HCT116 (cell line): Measurements from ENCODE around the gene SHISAL1. TPM values are rescaled to one million over a fixed set of nuclear protein-coding genes. Genes with fewer than 3 reads are reported as not detected.

ENCODE experiments used
- ATAC-seq: fragments of 200-7000 bp; cut with Tn5 transposase; 2 replicates; pipeline ENCODE4 v1.9.1; 2020; ENCODE audit warnings: mild to moderate bottlenecking, moderate library complexity
- BruUV-seq: library from RNA; stranded (reverse); fragments of 400-500 nt; replicated peaks from 2 replicates; lab custom pipeline; 2021; lab: Mats Ljungman, UMichigan
- CTCF ChIA-PET: fragments of 300-600 bp; sonication (Branson Sonifier 250); formaldehyde crosslinking; loops from one replicate; lab custom pipeline; 2021; ENCODE audit warnings: antibody characterized with exemption; lab: Charles Lee
- POLR2A ChIA-PET: fragments of 300-600, 350-600 bp; sonication (Branson Sonifier 250); formaldehyde crosslinking; loops from one replicate; lab custom pipeline; 2021; ENCODE audit warnings: antibody characterized with exemption; lab: Charles Lee
- RAD21 ChIA-PET, 2 experiments: fragments of 300-600 bp; sonication (Branson Sonifier 250); formaldehyde crosslinking; loops; one replicate each; lab custom pipeline; 2023; ENCODE audit warnings: low total read pairs in 2 of 2; ENCODE audit not compliant: uncharacterized antibody in 2 of 2, unreplicated experiment in 2 of 2, low non-redundant PET in 1 of 2; lab: Charles Lee
- DNase-seq: peaks from one replicate; pipeline ENCODE4 v3.0.0-alpha.2; 2010; ENCODE audit warnings: low read depth, low spot score
- H2AFZ ChIP-seq: fragments of 200-600 bp; shearing (Covaris generic), sonication (generic); 2 replicates; pipeline ENCODE4 v1.6.1; 2017; ENCODE audit warnings: low read depth, mixed run types, mixed read lengths, antibody characterized with exemption, low read length; ENCODE audit not compliant: poor library complexity, severe bottlenecking
- H3K27ac ChIP-seq: 2 replicates; pipeline ENCODE4 v1.5.1; 2012; ENCODE audit warnings: low read depth, low read length
- H3K27me3 ChIP-seq: fragments of 200-600 bp; sonication (generic); 2 replicates; pipeline ENCODE4 v1.6.1; 2016; ENCODE audit warnings: mixed run types, low read length, mixed read lengths; ENCODE audit not compliant: insufficient read depth
- H3K36me3 ChIP-seq, 2 experiments: fragments of 200-500 bp in 1 of 2; fragments of 200-600 bp in 1 of 2; sonication (Bioruptor generic) in 1 of 2; sonication (generic) in 1 of 2; 2 replicates each; pipeline versions ENCODE4 v1.5.1 to v1.6.1; 2014 to 2016; ENCODE audit warnings: low read length in 2 of 2, inconsistent platforms in 1 of 2, mixed read lengths in 1 of 2, mixed run types in 1 of 2; ENCODE audit not compliant: insufficient read depth in 2 of 2, control insufficient read depth in 1 of 2
- H3K4me1 ChIP-seq, 2 experiments: fragments of 200-600 bp in 1 of 2; sonication (generic) in 1 of 2; 2 replicates each; pipeline versions ENCODE4 v1.5.1 to v1.6.1; 2012 to 2017; ENCODE audit warnings: low read length in 2 of 2, inconsistent platforms in 1 of 2, mild to moderate bottlenecking in 1 of 2, mixed read lengths in 1 of 2, mixed run types in 1 of 2, moderate library complexity in 1 of 2; ENCODE audit not compliant: insufficient read depth in 2 of 2, control insufficient read depth in 1 of 2
- H3K4me2 ChIP-seq: fragments of 200-600 bp; sonication (generic); 2 replicates; pipeline ENCODE4 v1.6.1; 2017; ENCODE audit warnings: mixed run types, low read length, mixed read lengths
- H3K4me3 ChIP-seq, 2 experiments: fragments of 200-600 bp in 1 of 2; sonication (generic) in 1 of 2; replicated peaks in 1 of 2; 2 replicates each; pipeline ENCODE4 v1.5.1; 2011 to 2016; ENCODE audit warnings: low read length in 2 of 2, control low read depth in 1 of 2, low read depth in 1 of 2, mild to moderate bottlenecking in 1 of 2, mixed read lengths in 1 of 2, mixed run types in 1 of 2
- H3K79me2 ChIP-seq: fragments of 200-600 bp; sonication (generic); 2 replicates; pipeline ENCODE4 v1.6.1; 2017; ENCODE audit warnings: mild to moderate bottlenecking, mixed run types, low read length, moderate library complexity, mixed read lengths; ENCODE audit not compliant: insufficient read depth
- H3K9ac ChIP-seq: fragments of 200-600 bp; sonication (generic); 2 replicates; pipeline ENCODE4 v1.6.1; 2016; ENCODE audit warnings: low read length, mixed read lengths
- H3K9me2 ChIP-seq: fragments of 200-600 bp; sonication (generic), shearing (Covaris generic); 2 replicates; pipeline ENCODE4 v1.6.1; 2017; ENCODE audit warnings: mixed run types, mild to moderate bottlenecking, moderate library complexity; ENCODE audit not compliant: insufficient read depth
- H3K9me3 ChIP-seq, 2 experiments: fragments of 200-500 bp in 1 of 2; fragments of 200-600 bp in 1 of 2; sonication (Bioruptor generic) in 1 of 2; sonication (generic) in 1 of 2; 2 replicates each; pipeline ENCODE4 v1.6.1; 2014 to 2017; ENCODE audit warnings: low read length in 2 of 2, mixed read lengths in 2 of 2, inconsistent platforms in 1 of 2, low read depth in 1 of 2, mild to moderate bottlenecking in 1 of 2, mixed run types in 1 of 2, moderate library complexity in 1 of 2; ENCODE audit not compliant: control insufficient read depth in 1 of 2, insufficient read depth in 1 of 2
- H4K20me1 ChIP-seq: fragments of 200-600 bp; sonication (generic), shearing (Covaris generic); 2 replicates; pipeline ENCODE4 v1.6.1; 2017; ENCODE audit warnings: mixed run types, mild to moderate bottlenecking, moderate library complexity; ENCODE audit not compliant: insufficient read depth
- FOSL1 ChIP-seq: IDR thresholded peaks from 2 replicates; pipeline ENCODE4 v1.6.1; 2012; ENCODE audit warnings: low read depth
- POLR2AphosphoS5 ChIP-seq: IDR thresholded peaks from 2 replicates; pipeline ENCODE4 v1.6.1; 2011; ENCODE audit warnings: mild to moderate bottlenecking, low read depth, low read length, moderate library complexity
- SIN3A ChIP-seq: IDR thresholded peaks from 2 replicates; pipeline ENCODE4 v1.6.1; 2012; ENCODE audit warnings: low read depth
- SRF ChIP-seq: IDR thresholded peaks from 2 replicates; pipeline ENCODE4 v1.6.1; 2012; ENCODE audit warnings: low read depth
- TCF7L2 ChIP-seq: IDR thresholded peaks from 2 replicates; pipeline ENCODE4 v1.7.0; 2011; ENCODE audit warnings: borderline replicate concordance, inconsistent platforms; ENCODE audit not compliant: insufficient read depth, insufficient read length; ENCODE audit errors: extremely low read depth
- YY1 ChIP-seq: IDR thresholded peaks from 2 replicates; pipeline ENCODE4 v1.6.1; 2011; ENCODE audit warnings: low read length, low read depth, moderate library complexity, mild to moderate bottlenecking; ENCODE audit not compliant: insufficient replicate concordance; ENCODE audit errors: extremely low read depth
- intact Hi-C: fragments of 100-400 bp; cut with micrococcal nuclease; formaldehyde crosslinking; loops from 2 replicates; pipeline ENCODE4 v1.10.0; 2022
- total RNA-seq: library from RNA; stranded (reverse); gene quantifications from one replicate; pipeline ENCODE4 v1.2.1, GENCODE V29; 2021; ENCODE audit not compliant: unreplicated experiment
- TF ChIP-seq, protein P1 (sequence below): IDR thresholded peaks from 2 replicates; pipeline ENCODE4 v1.6.1; 2011; ENCODE audit warnings: mild to moderate bottlenecking, low read length, moderate library complexity; ENCODE audit not compliant: insufficient replicate concordance; ENCODE audit errors: extremely low read depth

SHISAL1 gene
- total RNA-seq, 1 experiment from 2014 or later = not detected

DNA sequence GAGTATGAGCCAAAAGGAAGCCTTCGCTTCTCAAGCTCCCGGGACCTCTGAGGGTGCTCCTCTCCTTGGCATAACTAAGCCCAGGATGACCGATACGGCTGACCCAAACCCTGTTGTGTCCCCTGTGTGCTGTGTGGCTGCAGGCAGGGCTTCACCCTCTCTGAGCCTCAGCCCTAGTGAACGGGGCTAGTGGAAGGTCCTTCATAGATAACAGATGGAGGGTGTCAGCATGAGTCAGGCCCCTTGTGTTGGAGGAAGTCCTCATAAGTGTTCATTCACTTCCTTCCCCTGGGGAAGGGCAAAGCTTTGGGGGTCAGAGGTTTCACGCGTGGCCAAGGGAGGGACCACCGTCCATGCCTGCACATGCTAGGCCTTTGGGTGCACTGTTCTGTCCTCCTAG lies 21.5 kb downstream of the SHISAL1 start:
- TF ChIP-seq TCF7L2 (no peak), POLR2AphosphoS5 (no peak), SIN3A (no peak), YY1 (no peak), FOSL1 (no peak), SRF (no peak)
- TF ChIP-seq, protein P1, sequence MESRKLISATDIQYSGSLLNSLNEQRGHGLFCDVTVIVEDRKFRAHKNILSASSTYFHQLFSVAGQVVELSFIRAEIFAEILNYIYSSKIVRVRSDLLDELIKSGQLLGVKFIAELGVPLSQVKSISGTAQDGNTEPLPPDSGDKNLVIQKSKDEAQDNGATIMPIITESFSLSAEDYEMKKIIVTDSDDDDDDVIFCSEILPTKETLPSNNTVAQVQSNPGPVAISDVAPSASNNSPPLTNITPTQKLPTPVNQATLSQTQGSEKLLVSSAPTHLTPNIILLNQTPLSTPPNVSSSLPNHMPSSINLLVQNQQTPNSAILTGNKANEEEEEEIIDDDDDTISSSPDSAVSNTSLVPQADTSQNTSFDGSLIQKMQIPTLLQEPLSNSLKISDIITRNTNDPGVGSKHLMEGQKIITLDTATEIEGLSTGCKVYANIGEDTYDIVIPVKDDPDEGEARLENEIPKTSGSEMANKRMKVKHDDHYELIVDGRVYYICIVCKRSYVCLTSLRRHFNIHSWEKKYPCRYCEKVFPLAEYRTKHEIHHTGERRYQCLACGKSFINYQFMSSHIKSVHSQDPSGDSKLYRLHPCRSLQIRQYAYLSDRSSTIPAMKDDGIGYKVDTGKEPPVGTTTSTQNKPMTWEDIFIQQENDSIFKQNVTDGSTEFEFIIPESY = no peak
- ChIA-PET RAD21 (no interaction called here), POLR2A (no interaction called here), CTCF (no interaction called here)
- Histone ChIP-seq H3K4me3 (no peak overlapping the region), H3K36me3 (no peaks in the 10 kb centered on the region), H2AFZ (no peak overlapping the region), H3K4me2 (no peak overlapping the region), H3K9ac (no peak overlapping the region), H3K4me1 (peaks cover 0 to 3% of the 10 kb centered on the region in 2 experiments; a peak in 2 of 4 replicates), H3K9me2 (no peaks in the 10 kb centered on the region), H3K27me3 (no peaks in the 10 kb centered on the region), H3K27ac (no peak overlapping the region), H3K79me2 (no peaks in the 10 kb centered on the region), H4K20me1 (no peaks in the 10 kb centered on the region), H3K9me3 (no peaks in the 10 kb centered on the region)
- no peak for DNase-seq
- no peak for ATAC-seq
- intact Hi-C loops = no loop called here
- BruUV-seq = no TSS peak
